H1 (cell line): Measurements from ENCODE around the gene MACROD1. TPM values are rescaled to one million over a fixed set of nuclear protein-coding genes. Genes with fewer than 3 reads are reported as not detected.

Experiments
- NRF1 ChIP-seq: IDR thresholded peaks from 2 replicates; pipeline ENCODE4 v1.6.1; 2011; ENCODE audit warnings: mild to moderate bottlenecking, low read depth, low read length, improper control_type of control experiment
- POLR2A ChIP-seq, 2 experiments: IDR thresholded peaks; 1 replicate in 1 of 2; 2 replicates in 1 of 2; pipeline ENCODE4 v1.6.1; 2011; ENCODE audit warnings: low read depth in 2 of 2, low read length in 2 of 2, mild to moderate bottlenecking in 2 of 2; ENCODE audit errors: control extremely low read depth in 1 of 2
- RBBP5 ChIP-seq: IDR thresholded peaks from 2 replicates; pipeline ENCODE4 v1.7.1; 2012; ENCODE audit warnings: low read depth, mild to moderate bottlenecking, inconsistent platforms, low read length, moderate library complexity, borderline replicate concordance
- SUZ12 ChIP-seq: fragments of 200-600 bp; sonication (generic); IDR thresholded peaks from 2 replicates; pipeline ENCODE4 v1.6.1; 2012; ENCODE audit warnings: mild to moderate bottlenecking, inconsistent platforms, low read length, moderate library complexity, mixed read lengths
- TAF7 ChIP-seq: optimal IDR thresholded peaks from 2 replicates; pipeline ENCODE3; 2011; ENCODE audit warnings: low read depth, mild to moderate bottlenecking, inconsistent platforms, low read length, moderate library complexity, borderline replicate concordance
- TBP ChIP-seq: IDR thresholded peaks from 2 replicates; pipeline ENCODE4 v1.6.1; 2011; ENCODE audit warnings: low read depth, low read length, improper control_type of control experiment
- polyA plus RNA-seq, 7 experiments: library from polyadenylated mRNA; depleted of rRNA in 3 of 7; stranded (reverse) in 5 of 7; unstranded in 2 of 7; fragments of >200 nt in 5 of 7; fragments of 200-250 nt in 2 of 7; gene quantifications; 1 replicate in 5 of 7; 2 replicates in 1 of 7; 4 replicates in 1 of 7; pipeline versions ENCODE4 v1.2.1 to v1.2.3, GENCODE V29; 2011 to 2013; ENCODE audit warnings: missing spikeins in 2 of 7, mixed read lengths in 2 of 7
- total RNA-seq: library from RNA; stranded (reverse); fragmentation: NEBNext Ultra II Directional; extraction: Animal tissue kit (Norgen Biotek cat#: 25700); gene quantifications from 2 replicates; pipeline ENCODE4 v1.2.1, GENCODE V29; 2021

MACROD1 gene
- total and polyA plus RNA-seq, 2 of the 8 experiments (the other 6 are each of a cell fraction or from before 2014, with no cell fraction given): 19.5 to 34.1 TPM

- peak in 1 of 2 experiments; percentile 52; a peak in 1 of 3 replicates for TF ChIP-seq POLR2A (IDR thresholded peaks at IDR 0.05; ENCODE audit: control extremely low read depth in 1 of 2, low read depth in 2 of 2, low read length in 2 of 2)
- TF ChIP-seq TAF7: peak; percentile 16
- no peak for TF ChIP-seq NRF1
- 0 out of 2 replicates have a peak, but pooled peaks have one; percentile 28 for TF ChIP-seq SUZ12
- TF ChIP-seq RBBP5: peak; percentile 94
- peak; percentile 68 for TF ChIP-seq TBP
Measured at GRCh38 chr11:64165842-64166635, at the start of gene MACROD1 (continued).
